Lower leg skin (tissue), 3 donors: ENCODE data around the gene SRGAP2C.
"Not testable (repeated sequence)": the region's sequence is repeated elsewhere in the genome, so short reads cannot be mapped to it uniquely, and the experiment has no call there.

Source experiments
- POLR2A ChIP-seq, 2 donors: fragments of 450-650 bp; IDR thresholded peaks; one replicate each; pipeline ENCODE4 v1.6.1; 2016 to 2017; ENCODE audit warnings: antibody characterized with exemption in 2 of 2, mild to moderate bottlenecking in 1 of 2, moderate library complexity in 1 of 2
- TF ChIP-seq, protein P1 (sequence below), 3 donors: fragments of 450-650 bp; IDR thresholded peaks; one replicate each; pipeline ENCODE4 v1.5.1; 2016; ENCODE audit warnings: antibody characterized with exemption in 3 of 3, mild to moderate bottlenecking in 3 of 3, moderate library complexity in 2 of 3

DNA sequence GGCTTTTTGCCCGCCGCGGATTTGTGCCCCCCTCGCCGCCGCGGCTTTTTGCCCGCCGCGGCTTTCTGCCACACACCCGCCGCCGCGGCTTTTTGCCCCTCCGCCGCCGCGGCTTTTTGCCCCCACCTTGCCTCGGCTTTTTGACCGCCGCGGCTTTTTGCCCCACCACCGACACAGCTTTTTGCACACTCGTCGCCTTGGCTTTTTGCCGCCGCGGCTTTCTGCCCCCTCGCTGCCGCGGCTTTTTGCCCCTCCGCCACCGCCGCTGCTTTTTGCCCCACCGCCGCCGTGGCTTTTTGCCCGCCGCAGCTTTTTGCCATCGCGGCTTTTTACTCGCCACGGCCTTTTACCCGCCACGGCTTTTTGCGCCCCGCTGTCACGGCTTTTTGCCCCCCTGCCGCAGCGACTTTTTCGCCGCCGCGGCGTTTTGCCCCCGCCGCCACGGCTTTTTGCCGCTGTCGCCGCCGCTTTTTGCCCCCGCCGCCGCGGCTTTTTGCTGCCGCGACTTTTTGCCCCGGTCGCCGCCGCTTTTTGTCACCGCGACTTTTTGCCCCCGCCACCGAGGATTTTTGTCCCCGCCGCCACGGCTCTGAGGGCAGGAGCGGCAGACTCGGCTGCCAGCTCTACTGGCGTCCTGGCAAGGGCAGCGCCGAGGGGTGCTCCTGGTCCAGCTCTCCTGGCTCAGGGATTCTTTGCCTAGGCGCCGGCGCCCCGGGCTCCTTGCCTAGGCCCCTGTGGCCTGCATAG lies 211.7 kb downstream of the SRGAP2C start:
- TF ChIP-seq, protein P1, sequence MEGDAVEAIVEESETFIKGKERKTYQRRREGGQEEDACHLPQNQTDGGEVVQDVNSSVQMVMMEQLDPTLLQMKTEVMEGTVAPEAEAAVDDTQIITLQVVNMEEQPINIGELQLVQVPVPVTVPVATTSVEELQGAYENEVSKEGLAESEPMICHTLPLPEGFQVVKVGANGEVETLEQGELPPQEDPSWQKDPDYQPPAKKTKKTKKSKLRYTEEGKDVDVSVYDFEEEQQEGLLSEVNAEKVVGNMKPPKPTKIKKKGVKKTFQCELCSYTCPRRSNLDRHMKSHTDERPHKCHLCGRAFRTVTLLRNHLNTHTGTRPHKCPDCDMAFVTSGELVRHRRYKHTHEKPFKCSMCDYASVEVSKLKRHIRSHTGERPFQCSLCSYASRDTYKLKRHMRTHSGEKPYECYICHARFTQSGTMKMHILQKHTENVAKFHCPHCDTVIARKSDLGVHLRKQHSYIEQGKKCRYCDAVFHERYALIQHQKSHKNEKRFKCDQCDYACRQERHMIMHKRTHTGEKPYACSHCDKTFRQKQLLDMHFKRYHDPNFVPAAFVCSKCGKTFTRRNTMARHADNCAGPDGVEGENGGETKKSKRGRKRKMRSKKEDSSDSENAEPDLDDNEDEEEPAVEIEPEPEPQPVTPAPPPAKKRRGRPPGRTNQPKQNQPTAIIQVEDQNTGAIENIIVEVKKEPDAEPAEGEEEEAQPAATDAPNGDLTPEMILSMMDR (IDR thresholded peaks at IDR 0.05), result not testable (repeated sequence)
- TF ChIP-seq POLR2A (IDR thresholded peaks at IDR 0.05), result not testable (repeated sequence)
